VCaP (cell line): ENCODE data around the gene FAM209A.
"Not testable (repeated sequence)": the region's sequence is repeated elsewhere in the genome, so short reads cannot be mapped to it uniquely, and the experiment has no call there.

ENCODE experiments used
- H3K27ac ChIP-seq: fragments of 450-650 bp; 2 replicates; pipeline ENCODE4 v1.5.1; 2017
- CTCF ChIP-seq: fragments of 450-650 bp; conservative IDR thresholded peaks from 2 replicates; pipeline ENCODE4 v1.5.1; 2017; ENCODE audit warnings: mild to moderate bottlenecking, moderate library complexity

The FAM209A gene

DNA sequence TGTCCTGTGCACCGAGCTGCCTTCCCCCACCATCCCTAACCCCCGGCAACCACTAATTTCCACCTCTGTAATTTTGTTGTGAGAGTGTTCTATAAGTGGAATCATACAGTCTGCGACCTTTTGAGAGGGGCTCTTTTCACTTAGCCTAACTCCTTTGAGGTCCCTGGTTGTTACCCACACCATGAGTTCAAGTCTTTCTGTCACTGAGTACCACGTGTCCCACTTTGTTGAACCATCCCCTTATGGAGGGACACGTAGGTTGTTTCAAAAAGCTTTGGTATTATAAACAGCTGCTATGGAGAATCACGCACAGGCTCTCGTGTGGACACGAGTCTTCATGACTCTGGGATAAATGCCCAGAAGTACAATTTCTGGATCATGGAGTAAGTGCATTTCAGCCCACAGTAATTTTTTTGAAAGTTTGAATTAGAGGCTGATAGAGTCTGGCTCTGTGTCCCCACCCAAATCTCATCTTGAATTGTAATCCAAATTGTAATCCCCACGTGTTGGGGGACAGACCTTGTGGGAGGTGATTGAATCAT, 18.0 kb downstream of the FAM209A start:
- no peak for TF ChIP-seq CTCF
- H3K27ac ChIP-seq, result no peak overlapping the region

DNA sequence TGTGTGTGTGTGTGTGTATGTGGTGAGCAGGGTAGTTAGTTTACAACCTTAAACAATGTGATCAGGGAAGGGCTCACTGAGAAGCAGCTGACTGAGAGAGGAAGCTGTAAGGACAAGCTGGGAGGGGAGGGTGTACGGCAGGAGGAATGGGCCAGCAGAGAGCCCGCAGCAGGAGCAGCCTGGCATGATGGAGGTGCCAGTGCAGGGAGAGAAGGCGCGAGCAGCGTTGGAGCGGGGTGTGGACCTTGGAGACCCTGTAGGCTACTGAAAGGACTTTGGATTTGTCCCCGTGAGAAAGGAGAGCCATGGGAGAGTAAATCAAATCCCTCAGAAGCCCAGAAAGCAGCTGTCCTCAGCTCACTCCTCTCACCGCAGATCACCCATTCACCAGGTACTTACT, 27.0 kb downstream of the FAM209A start:
- TF ChIP-seq CTCF, result no peak
- H3K27ac ChIP-seq, result no peak overlapping the region

- no peak overlapping the region for H3K27ac ChIP-seq
Observed at GRCh38 chr20:56552911-56553629, 28.5 kb downstream of the FAM209A start.

GRCh38 chr20:56554869-56555268, 30.3 kb downstream of the FAM209A start:
- H3K27ac ChIP-seq, result no peak overlapping the region
- TF ChIP-seq CTCF, result no peak

More at GRCh38 chr20:56552911-56553629, 28.5 kb downstream of the FAM209A start:
- no peak for TF ChIP-seq CTCF

GRCh38 chr20:56558968-56559367, 34.4 kb downstream of the FAM209A start:
- no peak overlapping the region for H3K27ac ChIP-seq
- no peak for TF ChIP-seq CTCF

- not testable (repeated sequence) for H3K27ac ChIP-seq
Observed at GRCh38 chr20:56564526-56564925, 40.0 kb downstream of the FAM209A start.

DNA sequence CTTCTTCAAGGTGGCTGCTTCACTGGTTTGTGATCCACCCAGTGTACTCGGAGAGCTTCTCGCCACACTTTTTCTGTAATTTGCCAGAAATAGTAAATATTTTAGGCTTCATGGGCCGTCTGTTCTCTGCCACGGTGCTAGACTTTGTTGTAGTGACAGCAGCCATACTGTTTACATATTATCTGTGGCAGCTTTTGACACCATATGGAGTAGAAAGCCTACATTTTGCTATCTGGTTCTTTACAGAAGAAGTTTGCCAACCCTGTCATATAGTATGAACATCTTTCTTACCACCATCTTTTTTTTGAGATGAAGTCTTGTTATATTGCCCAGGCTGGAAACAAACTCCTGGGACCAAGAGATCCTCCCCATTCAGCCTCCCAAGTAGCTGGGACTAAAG, 41.0 kb downstream of the FAM209A start:
- no peak overlapping the region for H3K27ac ChIP-seq
- TF ChIP-seq CTCF, result no peak

- TF ChIP-seq CTCF, result no peak
- no peak overlapping the region for H3K27ac ChIP-seq
Observed at GRCh38 chr20:56566621-56567020, 42.1 kb downstream of the FAM209A start.
